A549 (cell line): ENCODE data around the gene PPP6R3.

Experiments
- CEBPB ChIP-seq, 2 experiments: fragments of >200 bp in 1 of 2; sonication (Bioruptor Twin) in 1 of 2; formaldehyde crosslinking in 1 of 2; IDR thresholded peaks; 2 replicates each; pipeline ENCODE4 v1.6.1; 2012 to 2016
- ESRRA ChIP-seq: fragments of 150-350 bp; IDR thresholded peaks from 2 replicates; pipeline ENCODE4 v1.6.1; 2014; ENCODE audit warnings: mild to moderate bottlenecking, low read length, borderline replicate concordance
- FOSB ChIP-seq: fragments of 250-450 bp; sonication (Bioruptor Pico); IDR thresholded peaks from 2 replicates; pipeline ENCODE4 v1.5.0; 2020; ENCODE audit warnings: mild to moderate bottlenecking, moderate library complexity
- MYC ChIP-seq: IDR thresholded peaks from 2 replicates; pipeline ENCODE4 v1.6.1; 2012; ENCODE audit warnings: mild to moderate bottlenecking, inconsistent platforms, low read length, improper control_type of control experiment, borderline replicate concordance
- NR3C1 ChIP-seq: fragments of >200 bp; sonication (Bioruptor Twin); formaldehyde crosslinking; IDR thresholded peaks from 3 replicates; pipeline ENCODE4 v1.6.1; 2017
- POLR2A ChIP-seq: IDR thresholded peaks from 2 replicates; pipeline ENCODE4 v1.6.1; 2012; ENCODE audit warnings: mild to moderate bottlenecking, low read length
- RFX5 ChIP-seq: fragments of 450-650 bp; IDR thresholded peaks from 2 replicates; pipeline ENCODE4 v1.7.1; 2014; ENCODE audit warnings: antibody characterized with exemption, mild to moderate bottlenecking, moderate library complexity
- ZC3H11A ChIP-seq: fragments of 450-650 bp; IDR thresholded peaks from 2 replicates; pipeline ENCODE4 v1.6.1; 2014; ENCODE audit warnings: antibody characterized with exemption, mild to moderate bottlenecking
- TF ChIP-seq, protein P1 (sequence below): IDR thresholded peaks from 2 replicates; pipeline ENCODE4 v1.6.1; 2012
- TF ChIP-seq, protein P2 (sequence below): fragments of >200 bp; sonication (Bioruptor Twin); formaldehyde crosslinking; IDR thresholded peaks from 3 replicates; pipeline ENCODE4 v1.5.1; 2016

DNA sequence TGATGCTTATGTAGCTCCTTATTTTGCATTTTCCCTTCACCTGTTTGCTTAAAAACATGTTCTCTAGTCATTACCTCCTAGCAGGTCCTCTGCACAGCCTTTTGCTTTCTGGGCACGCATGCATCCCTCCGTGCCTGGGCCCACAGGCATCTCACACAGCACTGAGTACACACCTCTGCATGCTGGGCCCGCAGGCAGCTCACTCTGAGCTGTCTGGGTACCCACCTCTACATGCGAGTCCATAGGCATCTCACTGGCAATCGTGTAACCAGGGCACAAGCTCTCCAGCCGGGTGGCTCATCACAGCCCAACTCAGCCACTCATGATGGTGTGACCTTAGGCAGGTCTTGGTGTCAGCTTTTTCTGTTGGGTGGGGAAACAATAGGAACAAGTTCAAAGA lies 155.1 kb downstream of the PPP6R3 start:
- TF ChIP-seq RFX5 (no peak), NR3C1 (no peak), ESRRA (no peak), FOSB (no peak), POLR2A (no peak), CEBPB (IDR thresholded peaks at IDR 0.05) (no peak), MYC (no peak), ZC3H11A (no peak)
- TF ChIP-seq, protein P1, sequence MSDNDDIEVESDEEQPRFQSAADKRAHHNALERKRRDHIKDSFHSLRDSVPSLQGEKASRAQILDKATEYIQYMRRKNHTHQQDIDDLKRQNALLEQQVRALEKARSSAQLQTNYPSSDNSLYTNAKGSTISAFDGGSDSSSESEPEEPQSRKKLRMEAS = no peak
- TF ChIP-seq, protein P2, sequence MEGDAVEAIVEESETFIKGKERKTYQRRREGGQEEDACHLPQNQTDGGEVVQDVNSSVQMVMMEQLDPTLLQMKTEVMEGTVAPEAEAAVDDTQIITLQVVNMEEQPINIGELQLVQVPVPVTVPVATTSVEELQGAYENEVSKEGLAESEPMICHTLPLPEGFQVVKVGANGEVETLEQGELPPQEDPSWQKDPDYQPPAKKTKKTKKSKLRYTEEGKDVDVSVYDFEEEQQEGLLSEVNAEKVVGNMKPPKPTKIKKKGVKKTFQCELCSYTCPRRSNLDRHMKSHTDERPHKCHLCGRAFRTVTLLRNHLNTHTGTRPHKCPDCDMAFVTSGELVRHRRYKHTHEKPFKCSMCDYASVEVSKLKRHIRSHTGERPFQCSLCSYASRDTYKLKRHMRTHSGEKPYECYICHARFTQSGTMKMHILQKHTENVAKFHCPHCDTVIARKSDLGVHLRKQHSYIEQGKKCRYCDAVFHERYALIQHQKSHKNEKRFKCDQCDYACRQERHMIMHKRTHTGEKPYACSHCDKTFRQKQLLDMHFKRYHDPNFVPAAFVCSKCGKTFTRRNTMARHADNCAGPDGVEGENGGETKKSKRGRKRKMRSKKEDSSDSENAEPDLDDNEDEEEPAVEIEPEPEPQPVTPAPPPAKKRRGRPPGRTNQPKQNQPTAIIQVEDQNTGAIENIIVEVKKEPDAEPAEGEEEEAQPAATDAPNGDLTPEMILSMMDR = no peak
